ENCODE results near the gene SPTBN4.
"Not testable (repeated sequence)": the region's sequence is repeated elsewhere in the genome, so short reads cannot be mapped to it uniquely, and the experiment has no call there.

DNA sequence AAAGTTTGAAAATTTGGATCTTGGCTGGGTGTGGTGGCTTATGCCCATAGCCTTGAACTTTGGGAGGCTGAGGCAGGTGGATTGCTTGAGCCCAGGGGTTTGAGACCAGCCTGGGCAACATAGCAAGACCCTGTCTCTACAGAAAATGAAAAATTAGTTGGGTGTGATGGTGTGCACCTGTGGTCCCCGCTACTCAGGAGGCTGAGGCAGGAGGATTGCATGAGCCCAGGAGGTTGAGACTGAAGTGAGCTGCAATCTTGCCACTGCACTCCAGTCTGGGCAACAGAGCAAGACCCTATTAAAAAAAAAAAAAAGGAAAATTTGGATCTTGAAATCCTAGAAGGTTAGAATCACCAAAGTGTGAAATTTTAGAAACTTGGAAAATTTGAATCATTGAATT lies 97.7 kb downstream of the SPTBN4 start:
- TF ChIP-seq, protein P1, sequence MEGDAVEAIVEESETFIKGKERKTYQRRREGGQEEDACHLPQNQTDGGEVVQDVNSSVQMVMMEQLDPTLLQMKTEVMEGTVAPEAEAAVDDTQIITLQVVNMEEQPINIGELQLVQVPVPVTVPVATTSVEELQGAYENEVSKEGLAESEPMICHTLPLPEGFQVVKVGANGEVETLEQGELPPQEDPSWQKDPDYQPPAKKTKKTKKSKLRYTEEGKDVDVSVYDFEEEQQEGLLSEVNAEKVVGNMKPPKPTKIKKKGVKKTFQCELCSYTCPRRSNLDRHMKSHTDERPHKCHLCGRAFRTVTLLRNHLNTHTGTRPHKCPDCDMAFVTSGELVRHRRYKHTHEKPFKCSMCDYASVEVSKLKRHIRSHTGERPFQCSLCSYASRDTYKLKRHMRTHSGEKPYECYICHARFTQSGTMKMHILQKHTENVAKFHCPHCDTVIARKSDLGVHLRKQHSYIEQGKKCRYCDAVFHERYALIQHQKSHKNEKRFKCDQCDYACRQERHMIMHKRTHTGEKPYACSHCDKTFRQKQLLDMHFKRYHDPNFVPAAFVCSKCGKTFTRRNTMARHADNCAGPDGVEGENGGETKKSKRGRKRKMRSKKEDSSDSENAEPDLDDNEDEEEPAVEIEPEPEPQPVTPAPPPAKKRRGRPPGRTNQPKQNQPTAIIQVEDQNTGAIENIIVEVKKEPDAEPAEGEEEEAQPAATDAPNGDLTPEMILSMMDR (conservative IDR thresholded peaks at IDR 0.05 in 1 of 2, IDR thresholded peaks at IDR 0.05 in 1 of 2; ENCODE audit: low read depth in 1 of 2, low read length in 2 of 2): not testable (repeated sequence)
- TF ChIP-seq EZH2 (IDR thresholded peaks at IDR 0.05; ENCODE audit: low read length, missing control alignments): not testable (repeated sequence)

Measured in fibroblast of lung (primary cell).